ENCODE data around the gene FAM3C. TPM values are rescaled to one million over a fixed set of nuclear protein-coding genes. Genes with fewer than 3 reads are reported as not detected.
A peak's percentile ranks its signal among the peaks of the same experiment; 100 is the strongest.

The FAM3C gene
- total RNA-seq, 1 experiment from 2014 or later: 322 TPM

DNA sequence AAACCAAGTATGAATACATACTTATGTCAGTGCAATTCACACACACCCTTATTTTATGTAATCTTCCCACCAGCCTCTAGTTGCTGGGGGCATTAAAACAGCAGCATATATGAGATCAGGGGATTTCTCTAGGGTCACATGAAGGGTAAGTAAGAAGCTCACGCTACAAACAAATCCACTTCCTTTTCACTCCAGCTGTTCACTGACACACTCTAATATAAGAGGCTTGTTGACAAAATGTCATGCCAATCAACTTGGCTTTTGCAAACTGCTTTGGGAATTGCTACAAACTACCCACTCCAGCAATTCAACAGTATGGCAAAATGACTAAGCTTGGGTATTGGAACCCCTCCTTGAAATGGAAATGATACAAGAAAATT is 10.3 kb downstream of the FAM3C start:
- Histone ChIP-seq H3K79me2 (ENCODE audit: insufficient read depth, low read length) (peaks cover 100% of the 10 kb centered on the region), H4K20me1 (ENCODE audit: insufficient read depth) (peaks cover 87% of the 10 kb centered on the region), H3K9me2 (ENCODE audit: insufficient read depth) (no peaks in the 10 kb centered on the region), H3K9me3 (ENCODE audit: control insufficient read depth in 1 of 2, insufficient read depth in 1 of 2, low read depth in 1 of 2, low read length in 2 of 2) (no peaks in the 10 kb centered on the region), H2AFZ (ENCODE audit: low read depth, low read length, poor library complexity, severe bottlenecking) (no peak overlapping the region), H3K27ac (ENCODE audit: low read depth, low read length) (no peak overlapping the region), H3K9ac (ENCODE audit: low read length) (no peak overlapping the region), H3K4me3 (replicated peaks in 1 of 2; ENCODE audit: low read depth in 1 of 2, low read length in 2 of 2) (no peak overlapping the region), H3K4me1 (ENCODE audit: control insufficient read depth in 1 of 2, insufficient read depth in 2 of 2, low read length in 2 of 2) (peaks cover 21 to 66% of the 10 kb centered on the region in 2 experiments; a peak in 3 of 4 replicates), H3K27me3 (ENCODE audit: insufficient read depth, low read length) (no peaks in the 10 kb centered on the region), H3K4me2 (ENCODE audit: low read length) (peak overlapping the region; percentile 0; the same call in 1 of the 2 replicates), H3K36me3 (ENCODE audit: control insufficient read depth in 1 of 2, insufficient read depth in 2 of 2, low read length in 2 of 2) (peaks cover 2 to 36% of the 10 kb centered on the region in 2 experiments)
- CTCF ChIA-PET: interaction anchor here (1.2 to 1.6 kb wide), 2 partner anchors 11 to 19 kb away, joined by 3 to 5 read pairs; partner anchors contain the start of gene FAM3C
- intact Hi-C loops (cut with micrococcal nuclease): no loop called here
- no TSS peak for BruUV-seq (replicated peaks)
- ATAC-seq: 0 out of 2 replicates have a peak, but pooled peaks have one; percentile 21
- DNase-seq (ENCODE audit: low read depth, low spot score): no peak
- RAD21 ChIA-PET (ENCODE audit: low non-redundant PET in 1 of 2, low total read pairs in 2 of 2, uncharacterized antibody in 2 of 2, unreplicated experiment in 2 of 2): no interaction called here
- POLR2A ChIA-PET: interaction anchor here (0.8 kb wide), 1 partner anchor 10 kb away, joined by 3 read pairs; the partner anchor contains the start of gene FAM3C
- TF ChIP-seq POLR2AphosphoS5 (IDR thresholded peaks at IDR 0.05; ENCODE audit: low read depth, low read length) (no peak), EZH2phosphoT487 (IDR thresholded peaks at IDR 0.05; ENCODE audit: borderline replicate concordance) (no peak), SIN3A (IDR thresholded peaks at IDR 0.05; ENCODE audit: low read depth) (no peak), EZH2 (IDR thresholded peaks at IDR 0.05) (no peak), ZFX (IDR thresholded peaks at IDR 0.05) (no peak), SP1 (IDR thresholded peaks at IDR 0.05; ENCODE audit: low read depth) (no peak), POLR2A (IDR thresholded peaks at IDR 0.05; ENCODE audit: borderline replicate concordance, extremely low read depth, insufficient read depth, insufficient read length) (no peak), JUND (IDR thresholded peaks at IDR 0.05) (no peak), SRF (IDR thresholded peaks at IDR 0.05; ENCODE audit: low read depth) (no peak), ELF1 (IDR thresholded peaks at IDR 0.05; ENCODE audit: borderline replicate concordance, low read depth) (no peak), YY1 (IDR thresholded peaks at IDR 0.05; ENCODE audit: extremely low read depth, insufficient replicate concordance, low read depth, low read length) (no peak), EGR1 (IDR thresholded peaks at IDR 0.05; ENCODE audit: low read depth) (no peak), CBX3 (IDR thresholded peaks at IDR 0.05; ENCODE audit: low read depth) (no peak), TCF7L2 (IDR thresholded peaks at IDR 0.05; ENCODE audit: borderline replicate concordance, extremely low read depth, insufficient read depth, insufficient read length) (no peak), RAD21 (IDR thresholded peaks at IDR 0.05; ENCODE audit: low read depth) (no peak), CEBPB (IDR thresholded peaks at IDR 0.05; ENCODE audit: low read depth) (no peak), FOSL1 (IDR thresholded peaks at IDR 0.05; ENCODE audit: low read depth) (no peak)
- TF ChIP-seq, protein P1, sequence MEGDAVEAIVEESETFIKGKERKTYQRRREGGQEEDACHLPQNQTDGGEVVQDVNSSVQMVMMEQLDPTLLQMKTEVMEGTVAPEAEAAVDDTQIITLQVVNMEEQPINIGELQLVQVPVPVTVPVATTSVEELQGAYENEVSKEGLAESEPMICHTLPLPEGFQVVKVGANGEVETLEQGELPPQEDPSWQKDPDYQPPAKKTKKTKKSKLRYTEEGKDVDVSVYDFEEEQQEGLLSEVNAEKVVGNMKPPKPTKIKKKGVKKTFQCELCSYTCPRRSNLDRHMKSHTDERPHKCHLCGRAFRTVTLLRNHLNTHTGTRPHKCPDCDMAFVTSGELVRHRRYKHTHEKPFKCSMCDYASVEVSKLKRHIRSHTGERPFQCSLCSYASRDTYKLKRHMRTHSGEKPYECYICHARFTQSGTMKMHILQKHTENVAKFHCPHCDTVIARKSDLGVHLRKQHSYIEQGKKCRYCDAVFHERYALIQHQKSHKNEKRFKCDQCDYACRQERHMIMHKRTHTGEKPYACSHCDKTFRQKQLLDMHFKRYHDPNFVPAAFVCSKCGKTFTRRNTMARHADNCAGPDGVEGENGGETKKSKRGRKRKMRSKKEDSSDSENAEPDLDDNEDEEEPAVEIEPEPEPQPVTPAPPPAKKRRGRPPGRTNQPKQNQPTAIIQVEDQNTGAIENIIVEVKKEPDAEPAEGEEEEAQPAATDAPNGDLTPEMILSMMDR (IDR thresholded peaks at IDR 0.05 in 2 of 3, conservative IDR thresholded peaks at IDR 0.05 in 1 of 3; ENCODE audit: borderline replicate concordance in 1 of 3, insufficient read depth in 1 of 3, low read depth in 2 of 3, low read length in 2 of 3): no peak
- TF ChIP-seq, protein P2, sequence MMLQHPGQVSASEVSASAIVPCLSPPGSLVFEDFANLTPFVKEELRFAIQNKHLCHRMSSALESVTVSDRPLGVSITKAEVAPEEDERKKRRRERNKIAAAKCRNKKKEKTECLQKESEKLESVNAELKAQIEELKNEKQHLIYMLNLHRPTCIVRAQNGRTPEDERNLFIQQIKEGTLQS (IDR thresholded peaks at IDR 0.05): no peak
- TF ChIP-seq, protein P3, sequence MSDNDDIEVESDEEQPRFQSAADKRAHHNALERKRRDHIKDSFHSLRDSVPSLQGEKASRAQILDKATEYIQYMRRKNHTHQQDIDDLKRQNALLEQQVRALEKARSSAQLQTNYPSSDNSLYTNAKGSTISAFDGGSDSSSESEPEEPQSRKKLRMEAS (IDR thresholded peaks at IDR 0.05): no peak
